ENCODE measurements around the gene SH3PXD2A.

The SH3PXD2A gene

DNA sequence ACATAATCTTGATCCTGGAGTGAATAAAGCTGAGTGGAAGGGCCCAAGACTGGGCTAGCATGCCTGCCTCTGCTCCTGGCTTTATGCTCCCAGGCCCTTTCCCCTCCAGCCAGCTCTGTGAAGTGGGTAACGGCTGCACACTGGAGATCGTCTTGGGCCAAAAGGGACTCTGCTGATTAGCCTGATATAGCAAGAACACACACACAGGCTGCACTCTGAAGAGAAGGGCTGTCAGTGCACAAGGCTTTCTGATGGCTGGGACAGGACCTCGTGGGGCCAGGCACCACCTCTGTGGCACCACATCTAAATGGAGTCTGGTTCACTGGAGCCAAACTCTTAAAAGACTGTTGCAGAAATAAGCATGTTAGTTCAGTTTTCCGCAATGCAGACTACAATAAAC is 200.5 kb downstream of the SH3PXD2A start:
- H3K36me3 ChIP-seq = no peaks in the 10 kb centered on the region
- H3K4me3 ChIP-seq (ENCODE audit: low read depth, low read length) = no peak overlapping the region
- TF ChIP-seq, protein P1, sequence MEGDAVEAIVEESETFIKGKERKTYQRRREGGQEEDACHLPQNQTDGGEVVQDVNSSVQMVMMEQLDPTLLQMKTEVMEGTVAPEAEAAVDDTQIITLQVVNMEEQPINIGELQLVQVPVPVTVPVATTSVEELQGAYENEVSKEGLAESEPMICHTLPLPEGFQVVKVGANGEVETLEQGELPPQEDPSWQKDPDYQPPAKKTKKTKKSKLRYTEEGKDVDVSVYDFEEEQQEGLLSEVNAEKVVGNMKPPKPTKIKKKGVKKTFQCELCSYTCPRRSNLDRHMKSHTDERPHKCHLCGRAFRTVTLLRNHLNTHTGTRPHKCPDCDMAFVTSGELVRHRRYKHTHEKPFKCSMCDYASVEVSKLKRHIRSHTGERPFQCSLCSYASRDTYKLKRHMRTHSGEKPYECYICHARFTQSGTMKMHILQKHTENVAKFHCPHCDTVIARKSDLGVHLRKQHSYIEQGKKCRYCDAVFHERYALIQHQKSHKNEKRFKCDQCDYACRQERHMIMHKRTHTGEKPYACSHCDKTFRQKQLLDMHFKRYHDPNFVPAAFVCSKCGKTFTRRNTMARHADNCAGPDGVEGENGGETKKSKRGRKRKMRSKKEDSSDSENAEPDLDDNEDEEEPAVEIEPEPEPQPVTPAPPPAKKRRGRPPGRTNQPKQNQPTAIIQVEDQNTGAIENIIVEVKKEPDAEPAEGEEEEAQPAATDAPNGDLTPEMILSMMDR (IDR thresholded peaks at IDR 0.05; ENCODE audit: low read depth, low read length) = no peak
- peaks cover 6% of the 10 kb centered on the region; the same call in 1 of the 2 replicates for H3K4me1 ChIP-seq
- H3K9me3 ChIP-seq = no peaks in the 10 kb centered on the region
- H3K27me3 ChIP-seq = no peaks in the 10 kb centered on the region
- peak; percentile 40 for DNase-seq

DNA sequence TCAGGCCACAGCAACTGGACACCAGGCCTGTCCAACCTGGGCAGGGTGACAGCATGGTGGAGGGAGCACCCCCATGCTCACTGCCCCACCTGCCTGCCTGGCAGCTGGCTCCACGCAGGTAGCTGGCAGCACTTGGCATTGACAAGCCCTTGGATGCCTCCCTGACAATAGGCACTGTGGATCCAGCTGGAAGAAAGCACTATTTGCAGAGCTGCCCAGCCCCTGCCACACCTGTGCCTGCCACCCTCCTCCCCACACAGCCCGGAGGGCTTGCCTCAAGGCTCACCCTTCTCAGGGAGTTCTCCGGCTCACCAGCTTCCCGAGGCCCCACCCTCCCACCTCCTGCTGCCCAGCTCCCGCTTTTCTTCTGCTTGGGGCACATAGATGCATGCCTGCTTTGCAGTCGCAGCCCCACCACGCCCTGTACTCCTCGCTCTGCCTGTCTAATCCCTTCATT is 201.8 kb downstream of the SH3PXD2A start:
- Histone ChIP-seq H3K36me3 (no peaks in the 10 kb centered on the region), H3K9me3 (no peaks in the 10 kb centered on the region), H3K27me3 (no peaks in the 10 kb centered on the region), H3K4me1 (peaks cover 16% of the 10 kb centered on the region), H3K4me3 (ENCODE audit: low read depth, low read length) (no peak overlapping the region)
- no peak for DNase-seq
- TF ChIP-seq, protein P1 (IDR thresholded peaks at IDR 0.05; ENCODE audit: low read depth, low read length) = no peak

DNA sequence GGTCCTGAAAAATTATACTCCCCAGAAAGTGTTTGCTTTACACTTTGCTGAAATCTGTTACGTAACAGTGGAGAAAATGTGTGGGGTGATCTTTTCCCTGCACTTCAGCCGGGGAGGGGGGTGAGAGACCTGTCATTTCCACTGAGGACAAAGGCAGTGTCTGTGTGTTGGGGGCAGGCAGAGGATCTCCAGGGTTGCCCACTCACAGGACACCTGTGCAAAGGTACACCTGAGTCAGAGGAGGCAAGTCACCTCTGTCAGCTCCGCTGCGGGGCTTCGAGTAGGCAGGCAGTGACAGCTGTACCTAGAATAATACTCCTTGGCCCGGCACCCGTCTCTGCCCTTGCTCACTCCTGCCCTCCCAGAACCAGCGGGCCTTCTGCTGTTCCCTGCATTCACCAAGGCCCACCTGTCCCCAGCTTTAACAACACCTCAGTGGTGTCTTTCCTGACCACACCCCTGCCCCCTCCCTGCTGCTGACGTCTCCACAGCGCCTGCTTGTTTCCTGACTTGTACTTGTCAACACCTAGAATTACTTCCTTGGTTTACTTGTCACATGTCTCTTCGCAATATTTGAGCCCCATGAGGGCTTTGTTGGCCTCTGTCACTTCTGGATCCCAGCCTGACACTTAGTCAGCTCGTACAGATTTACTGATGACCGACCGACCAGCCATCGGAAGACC is 202.6 kb downstream of the SH3PXD2A start:
- Histone ChIP-seq H3K27me3 (no peaks in the 10 kb centered on the region), H3K36me3 (no peaks in the 10 kb centered on the region), H3K9me3 (no peaks in the 10 kb centered on the region), H3K4me1 (peaks cover 17% of the 10 kb centered on the region), H3K4me3 (ENCODE audit: low read depth, low read length) (no peak overlapping the region)
- DNase-seq = no peak
- TF ChIP-seq, protein P1 (IDR thresholded peaks at IDR 0.05; ENCODE audit: low read depth, low read length) = no peak

DNA sequence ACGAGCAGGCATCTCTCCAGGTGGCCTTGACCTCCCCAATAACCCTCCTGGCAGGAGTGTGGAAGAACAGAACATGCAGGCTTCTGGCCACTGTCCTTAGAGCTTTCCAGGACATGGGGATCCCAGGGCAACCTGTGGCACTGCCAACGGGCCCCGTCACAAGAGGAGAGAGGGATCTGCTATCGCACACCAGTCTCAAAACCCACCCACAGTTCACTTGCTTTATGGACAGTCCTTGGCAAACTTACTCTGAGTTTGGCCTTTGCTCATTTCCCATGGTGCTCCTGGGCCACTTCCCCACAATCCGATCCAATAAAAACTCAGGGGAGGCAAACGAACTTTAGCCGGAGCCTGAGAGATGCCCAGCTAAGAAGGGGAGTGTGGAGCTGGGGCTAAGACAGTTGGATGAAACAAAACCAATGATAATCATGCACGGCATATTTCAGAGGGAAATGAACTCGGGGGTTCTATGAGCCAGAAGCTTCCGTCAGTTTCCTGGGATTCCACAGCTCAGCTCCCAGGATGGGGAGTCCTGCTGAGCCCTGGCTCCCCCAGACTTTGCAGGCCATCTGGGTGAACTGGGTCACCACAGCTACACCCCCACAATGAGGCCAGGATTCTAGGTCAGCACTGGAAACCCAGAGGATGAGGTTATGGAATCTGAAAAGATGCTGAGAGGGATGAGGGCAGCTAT is 203.4 kb downstream of the SH3PXD2A start:
- no peak overlapping the region for H3K4me3 ChIP-seq (ENCODE audit: low read depth, low read length)
- peaks cover 17% of the 10 kb centered on the region for H3K4me1 ChIP-seq
- DNase-seq = no peak
- no peaks in the 10 kb centered on the region for H3K36me3 ChIP-seq
- TF ChIP-seq, protein P1 (IDR thresholded peaks at IDR 0.05; ENCODE audit: low read depth, low read length) = no peak
- no peaks in the 10 kb centered on the region for H3K9me3 ChIP-seq
- H3K27me3 ChIP-seq = no peaks in the 10 kb centered on the region

DNA sequence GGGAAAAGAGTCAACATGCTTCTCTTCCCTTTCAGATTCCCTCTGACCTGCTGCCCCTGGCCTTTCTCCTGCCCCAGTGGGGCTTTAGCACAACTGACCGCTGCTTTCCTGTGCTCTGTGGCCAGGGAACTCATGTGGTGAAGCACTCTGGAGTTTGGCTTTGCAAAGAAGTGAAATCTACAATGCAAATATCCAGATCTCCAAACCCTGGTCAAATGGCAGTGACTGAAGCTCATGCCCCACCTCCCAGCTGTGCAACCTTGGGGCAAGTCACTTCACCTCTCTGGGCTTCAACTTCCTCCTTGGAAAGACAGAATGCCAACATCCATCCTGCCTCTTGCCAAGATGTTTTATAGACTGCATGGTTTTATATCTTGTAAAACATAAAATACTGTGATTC is 204.0 kb downstream of the SH3PXD2A start:
- TF ChIP-seq, protein P1 (IDR thresholded peaks at IDR 0.05; ENCODE audit: low read depth, low read length) = no peak
- no peaks in the 10 kb centered on the region for H3K27me3 ChIP-seq
- no peak overlapping the region for H3K4me3 ChIP-seq (ENCODE audit: low read depth, low read length)
- DNase-seq = no peak
- H3K36me3 ChIP-seq = no peaks in the 10 kb centered on the region
- H3K4me1 ChIP-seq = peaks cover 17% of the 10 kb centered on the region
- no peaks in the 10 kb centered on the region for H3K9me3 ChIP-seq
